DND-41 (cell line): Measurements from ENCODE around the gene ZNF619.

Source experiments
- ATAC-seq: fragments of 200-7000 bp; cut with Tn5 transposase; 3 replicates; pipeline ENCODE4 v1.9.1; 2021; ENCODE audit warnings: low read depth; ENCODE audit not compliant: insufficient read depth
- DNase-seq: peaks from one replicate; pipeline ENCODE4 v3.0.0-alpha.2; 2020
- H2AFZ ChIP-seq: 2 replicates; pipeline ENCODE4 v1.6.0; 2012; ENCODE audit warnings: low read depth, low read length
- H3K27ac ChIP-seq: 2 replicates; pipeline ENCODE4 v1.5.1; 2012; ENCODE audit warnings: low read length, inconsistent platforms
- H3K27me3 ChIP-seq: fragments of 200-600 bp; sonication (generic); 2 replicates; pipeline ENCODE4 v1.6.0; 2012; ENCODE audit warnings: low read length, mild to moderate bottlenecking, inconsistent platforms; ENCODE audit not compliant: insufficient read depth, poor library complexity
- H3K36me3 ChIP-seq: 2 replicates; pipeline ENCODE4 v1.5.1; 2012; ENCODE audit warnings: low read length, inconsistent platforms; ENCODE audit not compliant: insufficient read depth
- H3K4me1 ChIP-seq: 2 replicates; pipeline ENCODE4 v1.5.1; 2012; ENCODE audit warnings: mild to moderate bottlenecking, low read length; ENCODE audit not compliant: insufficient read depth
- H3K4me2 ChIP-seq: 2 replicates; pipeline ENCODE4 v1.6.0; 2012; ENCODE audit warnings: mild to moderate bottlenecking, moderate library complexity, low read length, inconsistent platforms; ENCODE audit not compliant: insufficient read depth
- H3K4me3 ChIP-seq, 2 experiments: fragments of 200-600 bp in 1 of 2; shearing (Covaris generic) in 1 of 2; 2 replicates each; pipeline ENCODE4 v1.5.1; 2012 to 2016; ENCODE audit warnings: inconsistent platforms in 2 of 2, low read length in 2 of 2, mild to moderate bottlenecking in 2 of 2, low read depth in 1 of 2, moderate library complexity in 1 of 2
- H3K79me2 ChIP-seq: 2 replicates; pipeline ENCODE4 v1.6.0; 2012; ENCODE audit warnings: low read length, inconsistent platforms; ENCODE audit not compliant: insufficient read depth
- H3K9ac ChIP-seq: 2 replicates; pipeline ENCODE4 v1.6.0; 2012; ENCODE audit warnings: low read depth, mild to moderate bottlenecking, inconsistent platforms, low read length, moderate library complexity
- H3K9me3 ChIP-seq: 2 replicates; pipeline ENCODE4 v1.5.1; 2012; ENCODE audit warnings: low read length, moderate library complexity, mild to moderate bottlenecking, inconsistent platforms; ENCODE audit not compliant: insufficient read depth, severe bottlenecking
- H4K20me1 ChIP-seq: 2 replicates; pipeline ENCODE4 v1.6.0; 2012; ENCODE audit warnings: low read length; ENCODE audit not compliant: insufficient read depth
- CTCF ChIP-seq: IDR thresholded peaks from 2 replicates; pipeline ENCODE4 v1.5.1; 2012; ENCODE audit warnings: borderline replicate concordance, low read length, moderate library complexity, mild to moderate bottlenecking; ENCODE audit not compliant: poor library complexity, severe bottlenecking; ENCODE audit errors: extremely low read depth
- EZH2 ChIP-seq: IDR thresholded peaks from 3 replicates; pipeline ENCODE4 v1.6.1; 2012; ENCODE audit warnings: borderline replicate concordance, low read depth, mild to moderate bottlenecking, moderate library complexity, low read length, inconsistent platforms; ENCODE audit not compliant: severe bottlenecking

ZNF619 gene

DNA sequence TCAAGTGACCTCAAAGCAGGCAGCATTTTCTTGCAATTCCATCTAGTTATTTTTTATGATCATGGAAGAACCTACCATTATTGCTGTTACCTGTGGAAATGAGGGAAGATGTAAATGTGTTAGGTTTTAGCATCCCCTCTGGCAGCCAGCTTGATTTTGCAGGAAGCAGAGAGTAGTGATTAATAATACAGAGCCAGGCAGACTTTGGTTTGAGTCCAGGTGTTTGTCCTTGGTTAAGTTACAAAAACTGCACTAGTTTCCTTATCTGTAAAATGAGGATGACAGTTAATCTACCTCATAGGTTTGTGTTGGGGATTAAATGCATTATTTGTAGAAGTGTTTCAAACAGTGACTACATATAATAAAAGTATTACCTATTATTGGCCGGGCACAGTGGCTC is 41.1 kb downstream of the ZNF619 start:
- H4K20me1 ChIP-seq: no peaks in the 10 kb centered on the region
- H3K27me3 ChIP-seq: no peaks in the 10 kb centered on the region
- H3K27ac ChIP-seq: no peak overlapping the region
- no peaks in the 10 kb centered on the region for H3K9me3 ChIP-seq
- DNase-seq (no peak), ATAC-seq (no peak)
- no peak overlapping the region for H3K4me2 ChIP-seq
- H3K4me3 ChIP-seq: no peak overlapping the region
- no peak for TF ChIP-seq CTCF
- TF ChIP-seq EZH2: no peak
- no peaks in the 10 kb centered on the region for H3K4me1 ChIP-seq
- H3K9ac ChIP-seq: no peak overlapping the region
- peaks cover 24% of the 10 kb centered on the region for H3K36me3 ChIP-seq
- no peak overlapping the region for H2AFZ ChIP-seq
- no peaks in the 10 kb centered on the region for H3K79me2 ChIP-seq

- H2AFZ ChIP-seq: no peak overlapping the region
- H3K9ac ChIP-seq: no peak overlapping the region
- H3K4me3 ChIP-seq: no peak overlapping the region
- DNase-seq (no peak), ATAC-seq (no peak)
- no peaks in the 10 kb centered on the region for H4K20me1 ChIP-seq
- no peaks in the 10 kb centered on the region for H3K79me2 ChIP-seq
- TF ChIP-seq CTCF (no peak), EZH2 (no peak)
- peaks cover under 1% of the 10 kb centered on the region; the same call in 1 of the 2 replicates for H3K4me1 ChIP-seq
- no peak overlapping the region for H3K4me2 ChIP-seq
- peaks cover 22% of the 10 kb centered on the region for H3K36me3 ChIP-seq
- H3K9me3 ChIP-seq: no peaks in the 10 kb centered on the region
- no peak overlapping the region for H3K27ac ChIP-seq
- H3K27me3 ChIP-seq: no peaks in the 10 kb centered on the region
Measured at GRCh38 chr3:40518848-40519247, 41.9 kb downstream of the ZNF619 start.

- DNase-seq: no peak
- H3K4me2 ChIP-seq: no peak overlapping the region
- no peak for ATAC-seq
- no peak overlapping the region for H3K4me3 ChIP-seq
- no peak overlapping the region for H3K9ac ChIP-seq
- no peaks in the 10 kb centered on the region for H4K20me1 ChIP-seq
- H2AFZ ChIP-seq: no peak overlapping the region
- TF ChIP-seq EZH2: no peak
- no peak for TF ChIP-seq CTCF
- peaks cover 21% of the 10 kb centered on the region for H3K4me1 ChIP-seq
- peaks cover 4% of the 10 kb centered on the region; the same call in 1 of the 2 replicates for H3K36me3 ChIP-seq
- H3K27ac ChIP-seq: no peak overlapping the region
- no peaks in the 10 kb centered on the region for H3K9me3 ChIP-seq
- no peaks in the 10 kb centered on the region for H3K27me3 ChIP-seq
- H3K79me2 ChIP-seq: peaks cover 7% of the 10 kb centered on the region
Measured at GRCh38 chr3:40521254-40521653, 44.3 kb downstream of the ZNF619 start.

GRCh38 chr3:40523781-40524180 is 46.9 kb downstream of the ZNF619 start:
- peak overlapping the region; percentile 91 for H2AFZ ChIP-seq
- H3K4me1 ChIP-seq: peaks cover 27% of the 10 kb centered on the region
- no peaks in the 10 kb centered on the region for H3K9me3 ChIP-seq
- H3K27ac ChIP-seq: no peak overlapping the region
- TF ChIP-seq EZH2 (no peak), CTCF (no peak)
- peak overlapping the region; percentile 83; the same call in 1 of the 2 replicates for H3K9ac ChIP-seq
- H3K27me3 ChIP-seq: no peaks in the 10 kb centered on the region
- H4K20me1 ChIP-seq: no peaks in the 10 kb centered on the region
- DNase-seq: no peak
- no peak for ATAC-seq
- peak overlapping the region; percentile 93; the same call in 1 of the 2 replicates for H3K4me2 ChIP-seq
- peaks cover 6% of the 10 kb centered on the region; the same call in 1 of the 2 replicates for H3K36me3 ChIP-seq
- no peak overlapping the region; a peak in 1 of 4 replicates for H3K4me3 ChIP-seq
- H3K79me2 ChIP-seq: peaks cover 7% of the 10 kb centered on the region
